ENCODE results near the gene P2RY14. TPM values are rescaled to one million over a fixed set of nuclear protein-coding genes. Genes with fewer than 3 reads are reported as not detected.

Gene P2RY14
- total RNA-seq, 1 donor from 2014 or later = 0.48 TPM

DNA sequence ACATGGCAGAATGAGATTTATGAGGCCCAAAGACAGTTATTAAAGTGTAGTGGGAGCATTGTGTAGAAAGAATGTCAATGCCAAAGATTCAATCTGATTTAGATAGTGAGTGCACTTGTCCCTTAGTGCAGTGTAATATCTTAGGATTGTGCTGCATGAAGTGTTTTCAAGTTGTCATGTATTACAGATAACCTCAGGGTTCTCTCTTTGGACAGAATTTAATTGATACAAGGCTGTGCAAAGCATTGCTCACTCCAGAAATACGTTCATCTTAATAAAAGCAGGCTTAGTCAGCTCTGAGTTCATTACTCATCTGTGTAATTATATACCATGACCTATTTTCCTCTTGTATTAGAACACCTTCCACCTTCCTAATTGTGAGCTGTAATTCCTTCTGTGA, 59.3 kb downstream of the P2RY14 start:
- intact Hi-C loops (cut with micrococcal nuclease) = no loop called here

GRCh38 chr3:151218136-151218535, 60.2 kb downstream of the P2RY14 start:
- intact Hi-C loops (cut with micrococcal nuclease) = no loop called here

DNA sequence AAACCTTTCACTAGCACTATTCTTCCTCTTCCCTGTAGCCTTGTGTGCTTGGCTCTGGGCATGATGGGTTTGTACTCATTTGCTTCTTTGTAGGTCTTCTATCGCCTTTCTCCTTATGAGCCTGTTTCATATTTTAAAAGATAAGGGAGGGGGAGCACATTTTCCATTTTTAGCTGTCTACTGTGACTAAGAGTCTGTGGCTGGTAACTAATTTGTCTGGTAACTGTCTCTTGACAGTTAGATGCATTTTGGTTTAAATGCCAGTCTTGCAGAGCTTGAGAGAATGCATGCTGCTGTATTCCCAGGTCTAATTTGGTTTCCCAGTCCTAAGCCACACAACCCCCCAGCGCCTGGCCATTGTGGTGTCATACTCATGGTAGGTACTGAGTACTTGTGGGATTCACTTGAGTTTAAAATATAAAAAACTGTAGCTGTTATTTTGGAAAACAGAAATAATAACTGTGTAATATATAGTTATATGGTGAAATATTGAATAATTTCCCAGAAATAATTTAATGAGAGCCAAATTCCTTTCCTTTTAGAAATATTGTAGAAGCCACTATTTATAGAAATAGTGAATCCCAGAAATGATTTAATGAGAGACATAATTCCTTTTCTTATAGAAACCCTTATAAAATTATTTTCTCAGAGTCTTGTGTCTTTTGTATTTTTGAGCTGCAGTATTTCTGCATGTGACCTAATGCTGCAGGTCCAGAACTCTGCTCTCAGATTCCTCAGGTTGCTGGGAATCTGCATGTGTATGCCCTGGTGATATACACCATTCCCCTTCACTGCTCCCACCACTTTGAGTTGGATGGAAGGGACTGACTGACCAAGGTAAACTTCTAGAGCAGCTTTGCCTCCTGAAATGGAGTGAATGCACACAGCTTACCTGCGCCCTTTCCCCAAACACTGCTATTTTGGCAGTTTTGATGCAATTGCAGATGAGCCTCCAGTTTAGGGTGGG, 61.4 kb downstream of the P2RY14 start:
- intact Hi-C loops (cut with micrococcal nuclease) = no loop called here

DNA sequence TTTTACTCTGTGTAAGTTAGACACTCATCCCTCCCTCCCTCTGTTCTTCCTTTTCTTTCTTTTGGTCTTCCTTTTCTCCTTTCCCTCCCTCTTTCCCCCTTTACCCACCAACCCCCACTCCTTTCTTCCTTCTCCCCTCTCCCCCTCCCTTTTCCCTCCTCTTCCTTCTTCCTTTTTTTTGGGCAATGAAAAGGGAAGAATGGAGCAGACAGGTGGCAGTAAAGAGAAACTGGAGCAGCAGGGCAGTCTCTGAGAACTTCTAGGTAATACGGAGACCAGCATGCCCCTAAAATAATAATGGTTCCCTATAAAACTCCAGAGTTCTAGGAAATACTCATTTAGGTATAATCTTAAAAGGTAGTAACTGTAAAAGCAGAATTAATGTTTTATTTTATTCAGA, 63.9 kb downstream of the P2RY14 start:
- intact Hi-C loops (cut with micrococcal nuclease) = no loop called here

DNA sequence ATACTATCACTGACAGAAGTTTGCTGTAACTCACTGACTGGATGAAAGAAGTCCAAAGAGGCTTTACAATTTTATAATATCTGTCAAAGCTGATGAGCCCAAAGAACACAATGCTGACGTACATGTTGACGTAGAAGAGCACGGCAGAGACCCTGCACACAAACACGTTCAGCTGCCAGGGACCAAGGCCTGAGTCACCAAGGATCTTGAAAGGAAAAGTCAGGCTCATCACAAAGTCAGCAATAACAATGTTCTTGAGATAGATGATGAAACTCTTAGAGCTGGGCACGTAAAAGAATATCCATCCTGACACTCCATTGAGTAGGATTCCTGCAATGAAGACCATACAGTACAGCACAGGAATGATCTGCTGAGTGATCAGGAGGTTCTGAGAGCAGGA, 64.5 kb downstream of the P2RY14 start:
- intact Hi-C loops (cut with micrococcal nuclease) = no loop called here

DNA sequence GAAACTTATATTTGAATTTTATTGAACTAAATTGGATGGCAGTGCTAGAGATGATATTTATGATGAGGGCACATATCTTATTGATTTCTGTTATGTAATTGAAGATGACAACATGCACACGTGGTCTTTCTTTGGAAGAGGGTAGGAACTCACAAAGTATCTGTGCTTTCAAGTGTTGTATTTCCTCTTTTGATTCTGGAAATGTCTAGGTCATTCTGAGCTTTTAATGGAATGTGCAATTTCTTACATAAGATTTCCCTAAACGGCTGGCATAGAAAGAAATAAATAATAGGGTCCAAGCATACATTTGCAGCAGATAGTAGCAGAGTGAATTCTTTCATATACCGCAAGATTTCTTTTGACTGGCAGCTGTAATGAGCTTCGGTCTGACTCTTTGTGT, 65.2 kb downstream of the P2RY14 start:
- intact Hi-C loops (cut with micrococcal nuclease) = no loop called here

DNA sequence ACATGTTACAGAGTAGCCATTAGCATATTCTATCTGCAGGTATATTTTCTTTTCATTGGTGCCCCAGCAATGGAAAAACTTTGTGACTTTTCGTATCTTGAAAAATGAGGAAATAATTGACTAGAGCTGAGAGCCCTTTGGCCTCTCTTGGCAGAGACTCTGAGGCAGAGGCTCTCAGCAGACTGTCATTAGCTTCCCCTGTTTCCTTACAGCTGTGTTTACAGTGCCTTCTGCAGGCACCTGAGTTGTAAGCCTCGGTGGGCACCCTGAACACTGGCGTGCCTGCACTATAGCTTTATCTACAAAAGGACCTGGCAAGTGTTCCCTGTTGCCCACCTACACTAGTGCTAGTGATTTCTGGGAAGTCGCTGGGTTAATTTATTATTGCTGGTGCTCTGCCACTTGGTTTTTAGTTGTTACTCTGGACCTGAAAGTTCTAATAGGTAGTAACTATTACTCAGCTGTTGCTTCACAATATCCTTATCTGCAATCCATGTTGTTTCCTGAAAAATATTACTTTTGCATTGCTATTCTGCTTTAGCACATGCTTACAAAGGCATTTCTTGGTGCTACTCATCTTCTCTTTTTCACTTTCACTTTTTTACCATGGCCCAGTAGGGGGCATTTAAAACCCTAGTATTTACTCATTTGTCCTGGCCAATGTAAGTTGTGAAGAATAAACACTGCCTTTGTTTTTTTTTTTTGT, 67.5 kb downstream of the P2RY14 start:
- intact Hi-C loops (cut with micrococcal nuclease) = loop anchor here (1.0 to 2.0 kb wide), 2 partner anchors 9 to 28 kb away; no protein-coding TSS in a partner anchor

DNA sequence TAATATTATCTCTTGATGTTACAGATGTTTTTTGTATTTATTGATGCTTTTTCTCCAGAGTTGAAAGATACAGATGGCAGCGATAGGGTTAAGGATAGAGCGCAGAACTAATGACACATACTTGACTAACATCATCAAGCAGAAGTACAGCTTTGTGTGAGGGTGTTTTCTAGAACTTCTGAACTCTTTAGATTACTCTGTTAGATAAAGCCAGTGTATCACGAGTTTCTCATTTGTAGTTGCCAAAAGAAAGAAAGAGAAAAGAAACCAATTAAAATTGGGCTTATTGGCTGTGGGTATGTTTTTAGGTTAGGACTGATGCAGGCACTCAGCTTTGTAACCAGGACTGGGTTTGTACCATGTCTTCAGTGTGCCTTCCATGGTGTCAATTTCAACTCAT, 68.7 kb downstream of the P2RY14 start:
- intact Hi-C loops (cut with micrococcal nuclease) = loop anchor here (1.0 to 2.0 kb wide), 3 partner anchors 7 to 27 kb away; no protein-coding TSS in a partner anchor

GRCh38 chr3:151206201-151206600, 72.1 kb downstream of the P2RY14 start:
- intact Hi-C loops (cut with micrococcal nuclease) = no loop called here

DNA sequence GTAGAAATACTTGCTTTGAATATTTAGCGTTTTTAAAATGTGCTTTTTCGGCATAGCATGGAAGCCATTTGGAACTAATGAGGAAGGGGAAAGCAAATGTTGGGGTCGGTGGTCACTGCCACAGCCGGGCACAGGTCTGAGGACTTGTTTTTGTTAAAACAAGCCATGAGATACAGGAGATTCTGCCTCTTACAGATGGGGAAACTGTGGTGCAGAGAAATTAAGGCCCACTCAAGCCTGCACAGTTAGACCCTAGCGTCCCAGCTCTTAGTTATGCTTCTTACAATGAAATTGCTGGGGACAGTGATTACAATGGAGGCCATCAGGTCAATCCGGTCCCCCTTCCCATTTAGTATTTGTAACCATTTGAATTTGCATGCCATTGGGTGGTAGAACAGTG, 72.9 kb downstream of the P2RY14 start:
- intact Hi-C loops (cut with micrococcal nuclease) = loop anchor here (2.0 kb wide), 2 partner anchors 63 to 77 kb away; no protein-coding TSS in a partner anchor

GRCh38 chr3:151204530-151205402, 73.6 kb downstream of the P2RY14 start:
- intact Hi-C loops (cut with micrococcal nuclease) = loop anchor here (2.0 to 5.0 kb wide), 6 partner anchors 64 to 1632 kb away; no protein-coding TSS in a partner anchor

GRCh38 chr3:151203051-151203420, 75.3 kb downstream of the P2RY14 start, which contains the start of gene GPR171:
TSS of gene GPR171 (minus strand) at chr3:151203216. CDS start at chr3:151199386, 3,830 bp downstream.
- intact Hi-C loops (cut with micrococcal nuclease) = loop anchor here (1.0 to 5.0 kb wide), 9 partner anchors 24 to 1631 kb away; partner anchors contain the start of genes EIF2A, SERP1, SIAH2 and TSC22D2

GRCh38 chr3:151201051-151201730, 77.2 kb downstream of the P2RY14 start:
- intact Hi-C loops (cut with micrococcal nuclease) = loop anchor here (5.0 kb wide), 4 partner anchors 996 to 1629 kb away; no protein-coding TSS in a partner anchor

GRCh38 chr3:151200586-151200985, 77.8 kb downstream of the P2RY14 start:
- intact Hi-C loops (cut with micrococcal nuclease) = loop anchor here (1.0 to 5.0 kb wide), 5 partner anchors 17 to 1628 kb away; no protein-coding TSS in a partner anchor

DNA sequence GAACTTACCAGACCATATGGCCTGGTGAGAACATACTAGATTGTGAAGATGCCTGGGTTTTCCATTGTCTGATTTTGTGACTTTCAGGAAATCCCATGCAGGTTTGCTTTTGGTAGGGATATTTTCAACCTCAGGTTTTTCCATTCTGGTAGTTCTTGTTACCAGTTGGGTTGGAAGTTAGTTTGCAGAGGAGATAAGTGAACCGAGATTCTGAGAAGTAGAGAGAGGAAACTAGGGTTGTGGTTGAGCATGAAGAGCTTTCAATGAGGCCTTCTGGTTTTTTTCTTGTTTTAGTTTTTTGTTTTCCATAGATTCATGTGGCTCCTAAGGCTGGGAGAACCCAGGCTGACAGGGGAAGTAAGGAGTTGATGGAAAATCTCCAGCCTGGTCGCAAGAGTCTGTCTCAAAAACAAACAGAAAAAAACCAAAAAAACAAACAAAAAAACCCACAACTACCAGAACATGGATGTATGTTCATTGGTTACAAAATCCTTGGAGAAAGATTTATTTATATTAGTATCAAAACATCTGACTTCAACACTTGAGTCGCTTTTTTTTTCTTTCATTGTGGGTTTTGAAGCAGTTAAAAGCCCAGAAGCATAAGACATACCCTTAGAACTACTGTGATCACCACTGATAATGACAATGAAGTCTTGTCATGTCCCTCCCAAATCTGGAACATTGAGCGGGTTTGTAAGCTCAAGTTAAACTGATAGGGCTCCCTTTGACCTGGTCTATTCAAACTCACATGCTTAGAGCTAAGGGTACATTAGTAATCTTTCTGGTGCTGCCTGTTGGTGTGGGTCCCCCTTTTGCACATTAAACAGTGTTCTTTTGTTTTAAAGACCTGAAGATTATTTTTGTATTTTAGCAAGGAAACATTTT, 78.5 kb downstream of the P2RY14 start:
- intact Hi-C loops (cut with micrococcal nuclease) = loop anchor here (1.0 to 5.0 kb wide), 5 partner anchors 16 to 1627 kb away; no protein-coding TSS in a partner anchor

GRCh38 chr3:151198849-151199248, 79.5 kb downstream of the P2RY14 start:
- intact Hi-C loops (cut with micrococcal nuclease) = no loop called here

GRCh38 chr3:151197981-151198767, 80.2 kb downstream of the P2RY14 start:
- intact Hi-C loops (cut with micrococcal nuclease) = no loop called here

DNA sequence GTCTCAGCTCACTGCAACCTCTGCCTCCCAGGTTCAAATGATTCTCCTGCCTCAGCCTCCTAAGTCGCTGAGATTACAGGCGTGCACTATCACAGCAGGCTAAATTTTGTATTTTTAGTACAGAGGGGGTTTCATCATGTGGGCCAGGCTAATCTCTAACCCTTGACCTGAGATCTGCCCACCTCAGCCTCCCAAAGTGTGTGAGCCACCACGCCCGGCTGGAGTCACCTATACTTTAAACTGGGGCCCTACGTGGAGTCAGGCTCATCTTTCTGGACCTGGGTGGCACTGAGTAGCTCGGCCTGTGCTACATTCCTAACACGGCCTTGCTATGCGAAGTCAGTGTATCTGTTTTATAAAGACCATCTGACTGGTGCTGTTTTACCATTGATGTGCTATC, 81.1 kb downstream of the P2RY14 start:
- intact Hi-C loops (cut with micrococcal nuclease) = no loop called here
